IMR-90 (cell line): ENCODE data around the gene KHNYN.

ENCODE experiments used
- BHLHE40 ChIP-seq: fragments of 150-350 bp; IDR thresholded peaks from 2 replicates; pipeline ENCODE4 v1.6.1; 2016; ENCODE audit warnings: mild to moderate bottlenecking, low read depth, low read length
- CEBPB ChIP-seq: IDR thresholded peaks from 2 replicates; pipeline ENCODE4 v1.6.1; 2012; ENCODE audit warnings: low read depth, low read length, improper control_type of control experiment
- MAZ ChIP-seq: IDR thresholded peaks from 2 replicates; pipeline ENCODE4 v1.6.1; 2012; ENCODE audit warnings: low read depth, mild to moderate bottlenecking, low read length, improper control_type of control experiment, moderate library complexity, borderline replicate concordance
- POLR2A ChIP-seq: IDR thresholded peaks from 2 replicates; pipeline ENCODE4 v1.6.1; 2012; ENCODE audit warnings: mild to moderate bottlenecking, low read depth, low read length
- RAD21 ChIP-seq: IDR thresholded peaks from 2 replicates; pipeline ENCODE4 v1.6.1; 2012; ENCODE audit warnings: low read length, improper control_type of control experiment
- SMC3 ChIP-seq: fragments of 150-350 bp; IDR thresholded peaks from 2 replicates; pipeline ENCODE4 v1.6.1; 2016; ENCODE audit warnings: low read depth, mild to moderate bottlenecking, antibody characterized with exemption, low read length, moderate library complexity
- TF ChIP-seq, protein P1 (sequence below): conservative IDR thresholded peaks from 2 replicates; pipeline ENCODE4 v1.5.1; 2012; ENCODE audit warnings: mild to moderate bottlenecking, low read depth, low read length, improper control_type of control experiment

DNA sequence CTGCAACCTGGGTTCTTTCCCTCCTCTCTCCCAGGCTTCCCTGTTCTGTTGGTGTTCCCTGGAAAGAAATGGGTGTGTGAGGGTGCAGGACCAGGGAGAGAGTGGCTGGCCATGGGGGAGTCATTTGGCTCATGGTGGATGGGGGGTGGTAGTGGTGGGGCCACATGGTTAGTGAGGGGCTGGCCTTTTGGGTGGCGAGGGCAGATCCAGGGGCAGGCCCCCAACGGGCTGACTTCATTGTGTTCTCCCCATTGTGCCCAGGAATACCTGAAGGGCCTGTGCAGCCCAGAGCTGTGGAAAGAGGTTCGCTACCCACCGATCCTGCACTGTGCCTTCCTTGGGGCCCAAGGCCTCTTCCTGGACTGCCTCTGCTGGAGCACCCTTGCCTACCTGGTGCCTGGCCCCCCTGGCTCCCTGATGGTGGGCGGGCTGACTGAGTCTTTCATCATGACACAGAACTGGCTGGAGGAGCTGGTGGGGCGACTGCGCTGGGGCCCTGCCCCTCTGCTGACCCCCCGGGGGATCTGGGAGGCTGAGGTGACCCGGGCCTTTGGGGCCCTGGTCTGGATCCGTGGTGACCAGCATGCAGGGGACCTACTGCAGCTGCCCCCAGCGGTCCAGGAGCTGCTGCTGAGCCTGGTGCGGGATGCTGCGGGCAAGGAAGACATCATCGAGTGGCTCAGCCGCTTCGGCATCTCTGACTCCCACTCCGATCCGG, 22.0 kb upstream of the KHNYN start:
- TF ChIP-seq, protein P1, sequence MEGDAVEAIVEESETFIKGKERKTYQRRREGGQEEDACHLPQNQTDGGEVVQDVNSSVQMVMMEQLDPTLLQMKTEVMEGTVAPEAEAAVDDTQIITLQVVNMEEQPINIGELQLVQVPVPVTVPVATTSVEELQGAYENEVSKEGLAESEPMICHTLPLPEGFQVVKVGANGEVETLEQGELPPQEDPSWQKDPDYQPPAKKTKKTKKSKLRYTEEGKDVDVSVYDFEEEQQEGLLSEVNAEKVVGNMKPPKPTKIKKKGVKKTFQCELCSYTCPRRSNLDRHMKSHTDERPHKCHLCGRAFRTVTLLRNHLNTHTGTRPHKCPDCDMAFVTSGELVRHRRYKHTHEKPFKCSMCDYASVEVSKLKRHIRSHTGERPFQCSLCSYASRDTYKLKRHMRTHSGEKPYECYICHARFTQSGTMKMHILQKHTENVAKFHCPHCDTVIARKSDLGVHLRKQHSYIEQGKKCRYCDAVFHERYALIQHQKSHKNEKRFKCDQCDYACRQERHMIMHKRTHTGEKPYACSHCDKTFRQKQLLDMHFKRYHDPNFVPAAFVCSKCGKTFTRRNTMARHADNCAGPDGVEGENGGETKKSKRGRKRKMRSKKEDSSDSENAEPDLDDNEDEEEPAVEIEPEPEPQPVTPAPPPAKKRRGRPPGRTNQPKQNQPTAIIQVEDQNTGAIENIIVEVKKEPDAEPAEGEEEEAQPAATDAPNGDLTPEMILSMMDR: no peak
- TF ChIP-seq POLR2A: no peak
- TF ChIP-seq BHLHE40: no peak
- no peak for TF ChIP-seq RAD21
- TF ChIP-seq SMC3: no peak
- no peak for TF ChIP-seq MAZ
- no peak for TF ChIP-seq CEBPB
